ENCODE results near the gene STK17B.

GRCh38 chr2:196159221-196159892 is 12.0 kb downstream of the STK17B start:
- TF ChIP-seq ZNF280D (tag by site-specific recombination; IDR thresholded peaks at IDR 0.05): no peak
- no peak for TF ChIP-seq ZNF211 (tag by site-specific recombination; IDR thresholded peaks at IDR 0.05; ENCODE audit: low read depth)
- no peak for TF ChIP-seq KLF10 (tag by site-specific recombination; IDR thresholded peaks at IDR 0.05)
- no peak for TF ChIP-seq ZNF292 (tag by site-specific recombination; IDR thresholded peaks at IDR 0.05; ENCODE audit: borderline replicate concordance, low read depth)
- TF ChIP-seq ZNF544 (tag by site-specific recombination; IDR thresholded peaks at IDR 0.05): no peak
- TF ChIP-seq IKZF3 (tag by site-specific recombination; IDR thresholded peaks at IDR 0.05): no peak
- TF ChIP-seq REST (tag by site-specific recombination; IDR thresholded peaks at IDR 0.05): no peak
